ENCODE measurements around the gene PLPPR5. TPM values are rescaled to one million over a fixed set of nuclear protein-coding genes. Genes with fewer than 3 reads are reported as not detected.

The PLPPR5 gene
- total RNA-seq, 1 experiment from 2014 or later = not detected

GRCh38 chr1:98874828-98875227 lies 129.8 kb downstream of the PLPPR5 start:
- Histone ChIP-seq H3K27me3 (ENCODE audit: insufficient read depth, low read depth) (no peaks in the 10 kb centered on the region), H3K4me2 (no peak overlapping the region), H4K20me1 (ENCODE audit: insufficient read depth) (no peaks in the 10 kb centered on the region), H3K36me3 (ENCODE audit: low read depth) (no peaks in the 10 kb centered on the region), H3K4me1 (replicated peaks; ENCODE audit: insufficient read depth) (no peaks in the 10 kb centered on the region), H3K27ac (no peak overlapping the region), H3K4me3 (no peak overlapping the region), H3K79me2 (ENCODE audit: low read depth) (no peaks in the 10 kb centered on the region), H3F3A (ENCODE audit: insufficient read depth, low read depth) (no peaks in the 10 kb centered on the region), H3K9me3 (ENCODE audit: insufficient read depth, low read depth) (no peaks in the 10 kb centered on the region), H3K9me2 (ENCODE audit: insufficient read depth) (no peaks in the 10 kb centered on the region), H2AFZ (no peak overlapping the region)
- ChIA-PET POLR2A (ENCODE audit: unreplicated experiment) (no interaction called here), CTCF (no interaction called here)
- TF ChIP-seq, protein P1, sequence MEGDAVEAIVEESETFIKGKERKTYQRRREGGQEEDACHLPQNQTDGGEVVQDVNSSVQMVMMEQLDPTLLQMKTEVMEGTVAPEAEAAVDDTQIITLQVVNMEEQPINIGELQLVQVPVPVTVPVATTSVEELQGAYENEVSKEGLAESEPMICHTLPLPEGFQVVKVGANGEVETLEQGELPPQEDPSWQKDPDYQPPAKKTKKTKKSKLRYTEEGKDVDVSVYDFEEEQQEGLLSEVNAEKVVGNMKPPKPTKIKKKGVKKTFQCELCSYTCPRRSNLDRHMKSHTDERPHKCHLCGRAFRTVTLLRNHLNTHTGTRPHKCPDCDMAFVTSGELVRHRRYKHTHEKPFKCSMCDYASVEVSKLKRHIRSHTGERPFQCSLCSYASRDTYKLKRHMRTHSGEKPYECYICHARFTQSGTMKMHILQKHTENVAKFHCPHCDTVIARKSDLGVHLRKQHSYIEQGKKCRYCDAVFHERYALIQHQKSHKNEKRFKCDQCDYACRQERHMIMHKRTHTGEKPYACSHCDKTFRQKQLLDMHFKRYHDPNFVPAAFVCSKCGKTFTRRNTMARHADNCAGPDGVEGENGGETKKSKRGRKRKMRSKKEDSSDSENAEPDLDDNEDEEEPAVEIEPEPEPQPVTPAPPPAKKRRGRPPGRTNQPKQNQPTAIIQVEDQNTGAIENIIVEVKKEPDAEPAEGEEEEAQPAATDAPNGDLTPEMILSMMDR (conservative IDR thresholded peaks at IDR 0.05) = no peak
- no peak for TF ChIP-seq EZH2 (IDR thresholded peaks at IDR 0.05; ENCODE audit: low read depth)
- intact Hi-C loops (cut with micrococcal nuclease; ENCODE audit: unreplicated experiment) = no loop called here
- no TSS peak for BruUV-seq (replicated peaks)
- no peak for DNase-seq

- no peaks in the 10 kb centered on the region for H3K36me3 ChIP-seq (ENCODE audit: low read depth)
- H4K20me1 ChIP-seq (ENCODE audit: insufficient read depth) = no peaks in the 10 kb centered on the region
- no peaks in the 10 kb centered on the region for H3K27me3 ChIP-seq (ENCODE audit: insufficient read depth, low read depth)
- H3K4me1 ChIP-seq (replicated peaks; ENCODE audit: insufficient read depth) = no peaks in the 10 kb centered on the region
- intact Hi-C loops (cut with micrococcal nuclease; ENCODE audit: unreplicated experiment) = no loop called here
- DNase-seq = no peak
- H3F3A ChIP-seq (ENCODE audit: insufficient read depth, low read depth) = no peaks in the 10 kb centered on the region
- no peaks in the 10 kb centered on the region for H3K79me2 ChIP-seq (ENCODE audit: low read depth)
- no peak overlapping the region for H3K4me2 ChIP-seq
- 0 out of 2 replicates have a peak, but pooled peaks cover 3% of the 10 kb centered on the region for H3K9me2 ChIP-seq (ENCODE audit: insufficient read depth)
- CTCF ChIA-PET = no interaction called here
- BruUV-seq (replicated peaks) = no TSS peak
- H2AFZ ChIP-seq = 0 out of 2 replicates have a peak overlapping the region, but pooled peaks have one; percentile 4
- H3K9me3 ChIP-seq (ENCODE audit: insufficient read depth, low read depth) = no peaks in the 10 kb centered on the region
- no peak overlapping the region for H3K27ac ChIP-seq
- no peak overlapping the region for H3K4me3 ChIP-seq
- no peak for TF ChIP-seq EZH2 (IDR thresholded peaks at IDR 0.05; ENCODE audit: low read depth)
- TF ChIP-seq, protein P1 (conservative IDR thresholded peaks at IDR 0.05) = no peak
- POLR2A ChIA-PET (ENCODE audit: unreplicated experiment) = no interaction called here
These were observed 133.4 kb downstream of the PLPPR5 start for GRCh38 chr1:98870959-98871903.

- no TSS peak for BruUV-seq (replicated peaks)
These were observed 138.9 kb downstream of the PLPPR5 start for GRCh38 chr1:98865796-98866195.

More at GRCh38 chr1:98865796-98866195, 138.9 kb downstream of the PLPPR5 start:
- H3K4me3 ChIP-seq = no peak overlapping the region
- H3F3A ChIP-seq (ENCODE audit: insufficient read depth, low read depth) = no peaks in the 10 kb centered on the region
- no peaks in the 10 kb centered on the region for H3K79me2 ChIP-seq (ENCODE audit: low read depth)
- peaks cover 3% of the 10 kb centered on the region; the same call in 1 of the 2 replicates for H3K9me2 ChIP-seq (ENCODE audit: insufficient read depth)
- no peaks in the 10 kb centered on the region for H3K4me1 ChIP-seq (replicated peaks; ENCODE audit: insufficient read depth)
- no peak overlapping the region for H2AFZ ChIP-seq
- no peaks in the 10 kb centered on the region for H3K9me3 ChIP-seq (ENCODE audit: insufficient read depth, low read depth)
- no peak overlapping the region for H3K27ac ChIP-seq
- no peaks in the 10 kb centered on the region for H3K36me3 ChIP-seq (ENCODE audit: low read depth)
- no peak overlapping the region for H3K4me2 ChIP-seq
- ChIA-PET CTCF (no interaction called here), POLR2A (ENCODE audit: unreplicated experiment) (no interaction called here)
- H4K20me1 ChIP-seq (ENCODE audit: insufficient read depth) = no peaks in the 10 kb centered on the region
- no peak for TF ChIP-seq EZH2 (IDR thresholded peaks at IDR 0.05; ENCODE audit: low read depth)
- TF ChIP-seq, protein P1 (conservative IDR thresholded peaks at IDR 0.05) = no peak
- no peaks in the 10 kb centered on the region for H3K27me3 ChIP-seq (ENCODE audit: insufficient read depth, low read depth)
- intact Hi-C loops (cut with micrococcal nuclease; ENCODE audit: unreplicated experiment) = no loop called here
- DNase-seq = no peak
